ENCODE results near the gene MYRIP. TPM values are rescaled to one million over a fixed set of nuclear protein-coding genes. Genes with fewer than 3 reads are reported as not detected.
"Not testable (repeated sequence)": the region's sequence is repeated elsewhere in the genome, so short reads cannot be mapped to it uniquely, and the experiment has no call there.

MYRIP gene
- total and polyA plus RNA-seq, 2 experiments from 2014 or later, result 0.36 to 0.60 TPM

DNA sequence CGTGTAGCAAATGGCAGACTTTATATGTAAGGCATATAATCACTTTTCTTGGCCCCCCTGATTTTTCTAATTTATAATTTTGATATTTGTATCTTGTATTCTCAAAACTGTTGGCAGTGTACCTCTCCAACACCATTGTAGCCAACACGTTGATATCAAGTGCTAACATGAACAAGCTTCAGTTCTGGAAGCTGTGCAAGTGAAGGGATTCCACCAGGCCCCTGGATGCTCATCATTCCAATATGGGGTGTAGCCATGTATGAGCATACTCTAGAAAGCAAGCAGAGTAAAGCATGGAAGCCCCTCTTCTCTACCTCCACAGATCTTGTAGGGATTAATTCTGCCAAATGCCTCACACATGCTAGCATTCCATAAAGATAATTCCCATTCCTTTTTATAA lies 211.3 kb downstream of the MYRIP start:
- no peak overlapping the region for H3K4me3 ChIP-seq
- no peaks in the 10 kb centered on the region for H3K4me1 ChIP-seq (ENCODE audit: low read depth)
- no peak overlapping the region for H3K27ac ChIP-seq
- DNase-seq (ENCODE audit: low read depth in 1 of 2, low spot score in 1 of 2), result no peak
- no peaks in the 10 kb centered on the region for H3K27me3 ChIP-seq
- TF ChIP-seq, protein P1, sequence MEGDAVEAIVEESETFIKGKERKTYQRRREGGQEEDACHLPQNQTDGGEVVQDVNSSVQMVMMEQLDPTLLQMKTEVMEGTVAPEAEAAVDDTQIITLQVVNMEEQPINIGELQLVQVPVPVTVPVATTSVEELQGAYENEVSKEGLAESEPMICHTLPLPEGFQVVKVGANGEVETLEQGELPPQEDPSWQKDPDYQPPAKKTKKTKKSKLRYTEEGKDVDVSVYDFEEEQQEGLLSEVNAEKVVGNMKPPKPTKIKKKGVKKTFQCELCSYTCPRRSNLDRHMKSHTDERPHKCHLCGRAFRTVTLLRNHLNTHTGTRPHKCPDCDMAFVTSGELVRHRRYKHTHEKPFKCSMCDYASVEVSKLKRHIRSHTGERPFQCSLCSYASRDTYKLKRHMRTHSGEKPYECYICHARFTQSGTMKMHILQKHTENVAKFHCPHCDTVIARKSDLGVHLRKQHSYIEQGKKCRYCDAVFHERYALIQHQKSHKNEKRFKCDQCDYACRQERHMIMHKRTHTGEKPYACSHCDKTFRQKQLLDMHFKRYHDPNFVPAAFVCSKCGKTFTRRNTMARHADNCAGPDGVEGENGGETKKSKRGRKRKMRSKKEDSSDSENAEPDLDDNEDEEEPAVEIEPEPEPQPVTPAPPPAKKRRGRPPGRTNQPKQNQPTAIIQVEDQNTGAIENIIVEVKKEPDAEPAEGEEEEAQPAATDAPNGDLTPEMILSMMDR (IDR thresholded peaks at IDR 0.05; ENCODE audit: low read depth, low read length), result no peak
- H3K36me3 ChIP-seq, result no peaks in the 10 kb centered on the region
- H3K9me3 ChIP-seq (ENCODE audit: low read depth), result no peaks in the 10 kb centered on the region

- no peaks in the 10 kb centered on the region for H3K4me1 ChIP-seq (ENCODE audit: low read depth)
- H3K36me3 ChIP-seq, result no peaks in the 10 kb centered on the region
- TF ChIP-seq, protein P1 (IDR thresholded peaks at IDR 0.05; ENCODE audit: low read depth, low read length), result no peak
- no peak for DNase-seq (ENCODE audit: low read depth in 1 of 2, low spot score in 1 of 2)
- H3K27ac ChIP-seq, result no peak overlapping the region
- no peak overlapping the region for H3K4me3 ChIP-seq
- H3K27me3 ChIP-seq, result no peaks in the 10 kb centered on the region
- no peaks in the 10 kb centered on the region for H3K9me3 ChIP-seq (ENCODE audit: low read depth)
These were observed 211.9 kb downstream of the MYRIP start for GRCh38 chr3:40021338-40021737.

GRCh38 chr3:40022297-40022827 lies 213.0 kb downstream of the MYRIP start:
- no peaks in the 10 kb centered on the region for H3K27me3 ChIP-seq
- no peaks in the 10 kb centered on the region for H3K9me3 ChIP-seq (ENCODE audit: low read depth)
- TF ChIP-seq, protein P1 (IDR thresholded peaks at IDR 0.05; ENCODE audit: low read depth, low read length), result no peak
- H3K4me1 ChIP-seq (ENCODE audit: low read depth), result no peaks in the 10 kb centered on the region
- H3K36me3 ChIP-seq, result no peaks in the 10 kb centered on the region
- H3K4me3 ChIP-seq, result no peak overlapping the region
- DNase-seq (ENCODE audit: low read depth in 1 of 2, low spot score in 1 of 2), result no peak
- H3K27ac ChIP-seq, result no peak overlapping the region

DNA sequence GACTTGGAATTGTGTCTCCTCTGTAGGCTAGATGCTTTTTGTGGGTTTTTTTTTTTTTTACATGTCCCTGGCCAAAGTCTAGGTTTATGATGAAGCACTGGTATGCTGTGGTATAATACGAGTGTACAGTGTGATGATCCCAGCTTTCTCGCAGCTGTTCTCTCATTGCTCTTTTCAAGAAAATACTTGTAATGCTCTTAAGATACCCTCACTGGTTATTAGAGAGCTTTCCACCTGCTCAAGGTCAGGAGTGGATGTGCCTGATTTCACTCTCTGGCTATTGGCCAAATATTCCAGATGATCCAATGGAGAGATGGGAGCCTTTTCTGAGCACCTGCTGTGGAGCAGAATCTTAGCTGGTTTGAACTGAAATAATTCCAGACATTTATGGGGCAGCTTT lies 215.1 kb downstream of the MYRIP start:
- H3K36me3 ChIP-seq, result no peaks in the 10 kb centered on the region
- no peaks in the 10 kb centered on the region for H3K9me3 ChIP-seq (ENCODE audit: low read depth)
- no peak overlapping the region for H3K27ac ChIP-seq
- TF ChIP-seq, protein P1 (IDR thresholded peaks at IDR 0.05; ENCODE audit: low read depth, low read length), result no peak
- H3K4me1 ChIP-seq (ENCODE audit: low read depth), result no peaks in the 10 kb centered on the region
- no peak for DNase-seq (ENCODE audit: low read depth in 1 of 2, low spot score in 1 of 2)
- no peak overlapping the region for H3K4me3 ChIP-seq
- H3K27me3 ChIP-seq, result no peaks in the 10 kb centered on the region

GRCh38 chr3:40025892-40026291 lies 216.5 kb downstream of the MYRIP start:
- not testable (repeated sequence) for H3K9me3 ChIP-seq (ENCODE audit: low read depth); H3K4me1 ChIP-seq (ENCODE audit: low read depth); H3K27ac ChIP-seq; DNase-seq (ENCODE audit: low read depth in 1 of 2, low spot score in 1 of 2); H3K36me3 ChIP-seq; H3K4me3 ChIP-seq; H3K27me3 ChIP-seq

GRCh38 chr3:40035177-40035576 lies 225.8 kb downstream of the MYRIP start:
- Histone ChIP-seq H3K4me1 (ENCODE audit: low read depth) (no peaks in the 10 kb centered on the region), H3K27ac (no peak overlapping the region), H3K9me3 (ENCODE audit: low read depth) (no peaks in the 10 kb centered on the region), H3K27me3 (no peaks in the 10 kb centered on the region), H3K4me3 (no peak overlapping the region), H3K36me3 (no peaks in the 10 kb centered on the region)
- DNase-seq (ENCODE audit: low read depth in 1 of 2, low spot score in 1 of 2), result no peak
- TF ChIP-seq, protein P1 (IDR thresholded peaks at IDR 0.05; ENCODE audit: low read depth, low read length), result no peak
